Activated naive CD4-positive, alpha-beta T cell (primary cell): ENCODE data around the gene F8.

Experiments
- DNase-seq, 4 experiments: peaks; one replicate each; lab custom pipeline; 2025; lab: John Stamatoyannopoulos, UW

The F8 gene

DNA sequence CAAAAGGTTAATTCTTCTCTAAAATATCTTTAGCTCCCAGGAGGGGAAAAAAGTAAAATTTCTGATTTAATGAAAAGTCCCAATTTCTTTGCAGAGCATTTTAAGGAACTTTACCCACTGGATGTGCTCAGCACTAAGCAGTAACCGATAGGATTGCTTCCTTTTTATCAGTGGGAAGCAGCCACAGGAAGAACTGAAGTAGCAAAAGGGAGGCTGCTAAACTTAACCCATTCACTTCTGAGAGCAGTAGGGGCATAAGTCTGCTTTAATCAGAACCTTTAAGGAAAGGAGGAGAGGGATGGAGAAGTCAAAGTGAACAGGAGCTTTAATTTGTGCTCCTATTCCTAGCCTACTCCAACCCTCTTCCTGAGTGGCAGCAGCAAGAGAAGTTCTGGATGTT is at the start of gene F8:
F8 (minus strand) TSS at position 139 of the 400 bp plus-strand sequence. CDS start 171 bp downstream, outside the sequence.
- DNase-seq, result no peak

DNA sequence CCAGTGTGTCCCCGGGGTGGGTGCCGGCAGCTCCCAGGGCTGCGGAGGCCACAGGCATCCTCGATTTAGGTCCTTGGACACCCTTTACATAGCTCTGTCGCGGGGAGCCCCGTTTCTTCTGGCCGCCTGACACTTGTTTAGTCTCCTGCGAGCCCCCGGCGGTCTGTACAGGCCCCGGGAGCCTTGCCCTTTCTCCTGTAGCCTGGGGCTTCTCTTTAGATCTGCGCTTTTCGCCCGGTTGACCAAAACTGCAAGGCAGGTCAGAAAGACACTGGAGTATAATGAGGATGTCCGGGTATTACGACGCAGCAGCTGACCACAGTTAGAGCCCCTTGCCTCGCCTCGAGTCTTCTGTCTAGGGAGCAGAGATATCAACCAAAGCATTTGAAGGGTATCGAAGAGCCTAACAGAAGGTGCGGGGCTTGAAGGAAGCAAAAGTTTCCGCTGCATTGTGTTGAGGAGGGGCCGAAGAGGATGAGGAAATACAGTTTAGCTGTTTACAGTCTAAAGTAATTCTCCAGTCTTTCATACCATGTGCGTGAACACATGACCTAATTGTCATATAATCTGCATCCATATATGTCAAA is 49.3 kb upstream of the F8 start:
- DNase-seq, result peak in 1 of 4 experiments; percentile 26

- peak; percentile 41 to 68 (median 52) for DNase-seq
Measured at GRCh38 chrX:155070975-155071693, 48.6 kb upstream of the F8 start, which contains the start of the genes BRCC3, CMC4 and MTCP1. BRCC3 (plus strand) TSS chrX:155071508; CDS start chrX:155071528, 20 bp downstream. CMC4 (minus strand) TSS chrX:155071136; CDS start chrX:155064023, 7,113 bp downstream. MTCP1 (minus strand) TSS chrX:155071136; CDS start chrX:155066010, 5,126 bp downstream.

GRCh38 chrX:155070663-155070974 is 48.1 kb upstream of the F8 start:
- no peak for DNase-seq

GRCh38 chrX:155070038-155070437 is 47.5 kb upstream of the F8 start:
- DNase-seq, result no peak

DNA sequence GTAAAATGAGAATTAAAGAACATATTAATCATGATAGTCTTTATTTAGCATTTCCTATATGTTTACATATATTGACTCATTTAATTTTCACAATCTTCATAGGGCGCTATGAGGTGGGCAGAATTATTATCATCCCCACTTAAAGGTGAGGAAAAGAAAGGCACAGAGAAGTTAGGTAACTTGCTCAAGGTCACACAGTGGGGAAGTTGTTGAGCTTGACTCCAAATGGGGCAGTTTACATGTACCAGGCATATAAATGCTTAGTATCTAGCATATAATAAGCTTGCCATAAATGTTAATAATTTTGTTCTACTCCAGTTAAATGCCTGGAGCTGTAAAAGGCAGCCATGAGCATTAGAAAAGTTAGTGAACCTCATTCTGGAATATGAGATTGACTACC is 46.9 kb upstream of the F8 start:
- DNase-seq, result no peak

GRCh38 chrX:155068165-155068564 is 45.6 kb upstream of the F8 start:
- no peak for DNase-seq

GRCh38 chrX:155065035-155065734 is 42.7 kb upstream of the F8 start:
- DNase-seq, result no peak

DNA sequence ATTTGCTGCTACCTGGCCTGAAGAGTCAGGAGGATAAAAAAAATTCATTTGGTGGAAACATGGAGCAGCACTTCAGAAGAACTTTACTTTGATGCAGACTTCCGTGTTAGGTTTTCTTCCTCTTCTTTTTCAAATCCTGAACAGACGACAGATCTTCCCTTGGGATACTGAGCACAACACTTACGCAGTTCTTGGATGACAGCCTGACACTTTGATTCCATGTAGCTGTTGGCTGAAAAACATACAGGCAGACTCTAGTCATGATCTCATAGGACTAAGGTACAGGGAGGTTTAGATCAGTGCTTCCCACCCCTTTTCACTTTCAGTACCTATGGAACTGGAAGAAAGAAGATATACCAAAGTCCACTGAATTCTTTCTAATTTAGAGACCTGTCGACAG is 39.2 kb upstream of the F8 start:
- DNase-seq, result no peak

- DNase-seq, result peak in 2 of 4 experiments; percentile 3 to 29
Measured at GRCh38 chrX:155056877-155057792, 34.6 kb upstream of the F8 start.

GRCh38 chrX:155056471-155056870 is 33.9 kb upstream of the F8 start:
- DNase-seq, result no peak

DNA sequence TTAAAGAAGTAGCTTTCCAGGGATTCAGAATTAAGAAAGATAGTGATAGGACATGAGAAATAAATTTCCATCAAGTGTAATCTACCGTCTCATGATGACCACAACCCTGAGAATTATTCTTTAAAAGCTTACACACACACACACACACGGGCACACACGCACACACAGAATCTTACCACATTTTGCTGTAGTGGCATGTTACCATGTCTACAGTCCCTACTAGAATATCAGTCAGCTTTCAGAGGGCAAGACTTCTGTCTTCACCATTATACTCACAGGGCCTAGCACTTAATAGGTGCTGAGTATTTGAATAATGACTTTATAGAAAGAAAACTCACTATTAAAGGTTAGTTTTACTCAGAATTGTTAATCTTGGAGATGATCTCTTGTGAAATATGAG is 33.0 kb upstream of the F8 start:
- DNase-seq, result no peak

GRCh38 chrX:155054255-155054654 is 31.7 kb upstream of the F8 start:
- no peak for DNase-seq

DNA sequence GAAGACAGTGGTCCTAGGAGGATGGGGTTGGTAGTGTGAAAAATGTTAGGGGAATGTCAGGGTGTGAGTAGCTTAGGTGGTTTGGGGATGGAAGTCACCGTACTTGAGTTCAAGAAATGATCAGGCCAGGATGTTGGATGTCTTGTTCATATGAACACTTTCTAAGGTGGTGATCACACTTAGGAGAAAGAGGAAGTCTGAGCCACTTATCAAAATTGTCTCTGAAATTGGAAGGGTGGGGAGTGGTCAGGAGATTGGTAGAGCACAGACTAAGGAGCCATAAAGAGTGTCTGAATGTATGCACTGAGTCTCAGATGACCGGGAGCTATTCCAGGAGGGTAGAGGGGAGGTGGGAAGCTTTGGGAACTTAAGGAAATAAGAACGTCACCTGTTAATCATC is 31.1 kb upstream of the F8 start:
- DNase-seq, result no peak

DNA sequence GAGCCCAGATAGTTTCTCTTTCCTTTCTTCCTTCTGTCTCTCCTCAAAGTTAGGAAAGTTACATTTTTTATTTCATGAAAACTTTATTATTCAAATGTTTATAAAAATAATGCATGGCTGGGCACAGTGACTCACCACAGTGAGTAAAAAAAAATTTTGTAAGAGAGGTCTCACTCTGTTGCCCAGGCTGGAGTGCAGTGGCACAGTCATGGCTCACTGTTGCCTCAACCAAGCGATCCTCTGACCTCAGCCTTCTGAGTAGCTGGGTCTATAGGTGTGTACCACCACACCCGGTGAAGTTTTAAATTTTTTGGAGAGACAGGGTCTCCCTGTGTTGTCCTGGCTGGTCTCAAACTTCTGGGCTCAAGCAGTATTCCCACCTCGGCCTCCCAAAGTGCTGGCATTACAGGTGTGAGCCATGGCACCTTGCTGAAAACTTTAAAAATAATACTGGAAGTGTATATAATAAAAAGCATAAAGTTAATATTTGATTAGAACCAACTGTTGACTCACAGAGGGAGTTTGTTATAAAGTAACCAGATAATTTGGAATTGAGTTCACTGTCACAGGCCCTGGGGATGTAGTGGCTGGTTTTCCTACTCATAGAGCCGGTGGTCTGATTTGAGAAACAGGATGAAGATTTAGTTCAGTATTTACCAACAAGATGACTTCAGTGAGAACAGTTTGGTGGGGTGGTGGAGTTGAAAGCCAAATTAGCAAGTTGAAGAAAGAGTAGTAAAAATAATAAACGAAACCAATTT is 30.4 kb upstream of the F8 start:
- no peak for DNase-seq

GRCh38 chrX:155048977-155049619 is 26.6 kb upstream of the F8 start:
- DNase-seq, result peak in 2 of 4 experiments; percentile 4 to 13

DNA sequence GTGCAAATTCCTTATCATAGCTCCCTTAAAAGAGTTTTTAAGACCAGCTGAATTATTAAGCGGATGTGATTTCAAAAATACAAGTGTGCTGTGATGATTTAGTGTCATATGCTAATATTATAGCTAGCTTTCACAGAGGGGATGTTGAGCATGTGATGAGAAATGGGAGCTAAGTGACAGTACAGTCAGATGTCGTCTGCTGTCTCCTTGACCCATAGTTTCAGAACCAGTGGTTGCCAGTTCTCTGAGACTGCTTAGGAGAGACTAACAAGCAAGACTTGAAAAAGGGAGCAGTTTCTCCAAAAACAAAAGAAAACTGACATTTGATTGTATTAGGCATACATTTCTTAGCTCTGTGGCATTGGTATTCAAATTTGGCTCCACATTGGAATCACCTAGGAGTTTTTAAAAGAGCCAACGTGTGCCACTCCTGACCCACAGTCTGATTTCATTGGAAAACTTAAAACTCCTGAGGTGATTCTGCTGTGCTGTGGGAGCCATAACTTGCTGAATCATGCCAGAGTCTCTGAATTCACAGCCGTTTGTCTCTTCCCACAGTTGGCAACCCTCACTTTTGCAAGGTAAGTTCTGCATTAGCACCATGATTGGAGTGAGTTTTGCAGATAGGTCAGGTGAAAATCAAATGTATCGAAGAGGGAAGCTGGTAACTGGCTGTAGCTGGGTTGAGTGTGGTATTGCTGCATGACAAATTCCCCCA is 24.4 kb upstream of the F8 start:
- no peak for DNase-seq

- DNase-seq, result no peak
Measured at GRCh38 chrX:155046129-155046810, 23.7 kb upstream of the F8 start.

DNA sequence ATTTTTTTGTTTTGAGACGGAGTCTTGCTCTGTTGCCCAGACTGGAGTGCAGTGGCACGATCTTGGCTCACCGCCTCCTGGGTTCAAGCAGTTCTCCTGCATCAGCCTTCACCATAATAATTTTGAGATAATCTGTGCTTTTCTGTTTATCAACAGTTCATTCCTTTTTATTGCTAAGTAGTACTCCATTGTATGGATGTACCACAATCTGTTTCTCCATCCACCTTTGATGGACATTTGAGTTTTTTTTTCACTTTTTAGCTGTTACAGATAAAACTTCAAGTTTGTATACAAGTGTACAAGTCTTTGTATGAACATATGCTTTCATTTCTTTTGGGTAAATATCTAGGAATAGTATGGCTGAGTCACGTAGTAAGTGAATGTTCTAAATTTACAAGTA is 13.2 kb upstream of the F8 start:
- DNase-seq, result no peak
